Measurements from ENCODE around the gene NIPA2.

DNA sequence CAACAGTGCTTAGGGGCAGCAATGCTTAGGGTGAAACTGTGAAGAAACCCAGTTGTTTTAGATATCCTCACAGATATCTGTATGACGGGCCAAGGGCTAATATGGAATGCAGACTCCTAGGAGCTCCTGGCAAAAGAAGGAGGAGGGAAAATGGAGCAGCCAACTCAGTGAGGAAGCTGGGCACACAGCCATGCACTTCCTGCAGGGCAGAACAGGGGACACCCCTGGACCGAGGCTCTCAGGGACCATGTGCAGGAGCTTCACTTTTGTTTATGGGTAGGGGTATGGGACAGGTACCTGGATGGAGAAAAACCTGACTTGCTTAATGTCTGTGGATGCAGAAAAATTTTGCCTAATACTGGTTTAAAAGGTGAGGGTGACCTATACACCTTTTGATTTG, 31.8 kb upstream of the NIPA2 start:
- no peak for TF ChIP-seq FOXA1 (IDR thresholded peaks at IDR 0.05)
- TF ChIP-seq HDGF (IDR thresholded peaks at IDR 0.05; ENCODE audit: borderline replicate concordance) = no peak
- no peak for TF ChIP-seq FOXK2 (IDR thresholded peaks at IDR 0.05)
- TF ChIP-seq TARDBP (IDR thresholded peaks at IDR 0.05) = no peak
